Effector CD4-positive, alpha-beta T cell (primary cell): ENCODE measurements around the gene TMEM170B.

Source experiments
- DNase-seq: peaks from one replicate; pipeline ENCODE4 v3.0.0-alpha.2; 2020

TMEM170B gene

GRCh38 chr6:11589261-11589660, 51.7 kb downstream of the TMEM170B start:
- no peak for DNase-seq

DNA sequence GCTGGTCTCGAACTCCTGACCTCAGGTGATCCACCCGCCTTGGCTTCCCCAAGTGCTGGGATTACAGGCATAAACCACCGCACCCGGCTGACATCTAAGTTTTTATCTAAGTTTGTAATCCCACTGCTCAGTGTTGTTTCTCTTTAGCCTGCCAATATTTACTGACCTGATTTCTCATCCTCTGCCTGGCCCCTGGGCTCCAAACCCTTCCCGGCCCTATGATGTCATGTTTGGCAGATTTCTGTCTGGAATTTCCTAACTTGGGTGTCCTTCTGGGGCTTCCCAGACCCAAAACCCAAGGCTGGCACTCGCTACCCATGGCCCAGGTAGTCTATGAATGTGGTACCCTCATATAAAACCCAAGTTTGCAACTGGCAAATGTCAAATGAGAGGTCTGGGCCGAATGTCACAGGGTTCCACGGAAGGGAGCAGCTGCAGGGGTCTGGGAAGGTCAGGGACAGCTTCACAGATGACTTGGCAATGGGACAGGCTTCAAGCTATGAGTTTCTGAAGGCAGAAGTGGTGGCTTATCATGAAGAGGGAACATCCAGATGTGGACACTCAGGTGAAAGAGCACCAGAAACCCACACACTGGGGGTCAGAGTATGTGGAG, 54.9 kb downstream of the TMEM170B start:
- DNase-seq = no peak

DNA sequence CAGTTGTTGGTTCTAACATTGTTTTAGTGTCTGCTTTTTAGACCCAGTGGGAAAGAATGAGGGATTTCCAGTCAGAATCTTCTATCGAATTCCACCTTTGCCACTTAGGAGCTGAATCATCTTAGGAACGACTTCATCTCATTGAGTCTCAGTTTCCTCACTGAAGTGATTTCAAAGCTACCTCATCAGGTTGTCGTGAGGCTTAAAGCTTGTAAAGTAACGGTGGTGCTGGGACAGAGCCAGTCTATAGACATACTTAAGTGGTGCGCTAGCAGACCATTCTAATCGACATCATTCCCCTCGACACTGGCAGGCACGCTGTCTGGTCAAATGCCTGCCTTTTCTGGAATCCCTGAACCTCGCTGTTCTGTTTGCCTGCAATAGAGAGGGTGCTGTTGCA, 55.5 kb downstream of the TMEM170B start:
- no peak for DNase-seq

- DNase-seq = no peak
These were observed 58.4 kb downstream of the TMEM170B start for GRCh38 chr6:11595903-11596302.

DNA sequence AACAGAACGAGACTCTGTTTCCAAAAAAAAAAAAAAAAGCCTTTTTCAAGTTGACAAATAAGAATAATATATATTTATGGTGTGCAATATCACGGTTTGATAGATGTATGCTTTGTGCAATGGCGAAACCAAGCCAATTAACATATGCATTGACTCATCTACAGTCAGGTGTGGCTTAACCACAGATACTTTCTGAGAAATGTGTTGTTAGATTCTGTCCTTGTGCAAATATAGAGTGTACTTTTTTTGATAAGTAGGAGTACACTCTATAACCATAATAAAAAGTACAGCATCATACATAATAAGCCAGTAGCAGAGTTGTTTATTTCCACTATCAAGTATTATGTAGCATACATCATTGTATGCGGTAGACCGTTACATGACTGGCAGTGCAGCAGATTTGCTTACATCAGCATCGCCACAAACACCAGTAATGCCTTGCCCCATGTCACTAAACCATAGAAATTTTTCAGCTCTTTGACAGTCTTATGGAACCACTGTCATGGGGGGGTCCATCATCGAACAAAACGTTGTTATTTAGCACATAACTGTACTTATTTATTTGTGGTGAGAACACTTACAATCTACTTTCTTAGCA, 59.2 kb downstream of the TMEM170B start:
- no peak for DNase-seq

DNA sequence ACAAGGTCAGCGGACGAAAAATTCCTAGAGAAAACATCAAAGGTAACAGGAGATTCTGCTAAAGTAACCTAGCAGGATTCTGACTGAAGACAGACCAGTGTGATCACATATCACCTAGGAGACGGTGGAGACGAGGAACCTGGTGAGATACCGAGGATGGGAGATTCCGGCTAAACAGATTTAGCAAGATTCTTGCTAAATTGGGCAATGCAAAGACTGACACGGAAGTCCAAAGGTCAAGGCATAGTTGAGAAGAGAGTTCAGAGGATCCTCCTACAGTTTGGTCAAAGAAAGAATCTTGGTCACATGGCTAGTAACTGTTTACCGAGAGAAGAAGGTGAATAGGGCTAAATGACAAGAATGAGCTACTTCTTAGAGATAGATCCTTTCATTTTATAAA, 61.1 kb downstream of the TMEM170B start:
- DNase-seq = no peak

DNA sequence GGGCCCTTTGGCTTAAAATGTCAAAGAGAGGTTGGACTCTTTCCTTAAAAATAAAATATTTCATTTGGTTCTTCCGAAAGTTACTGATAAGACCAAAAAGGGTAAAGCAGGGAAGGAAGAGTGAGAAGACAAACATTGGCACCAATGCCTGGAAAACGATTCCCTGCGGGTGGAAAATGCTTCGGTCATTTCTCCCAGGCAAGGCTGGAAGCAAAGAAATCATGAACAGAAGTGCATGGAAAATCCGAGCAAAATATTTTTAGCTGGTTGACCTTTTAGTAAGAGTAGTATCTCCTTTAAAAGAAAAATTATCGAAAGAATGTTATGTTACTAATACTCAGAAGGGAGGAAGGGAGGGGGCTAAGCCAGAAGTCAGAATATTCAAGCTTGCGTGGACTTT, 62.7 kb downstream of the TMEM170B start:
- DNase-seq = no peak

DNA sequence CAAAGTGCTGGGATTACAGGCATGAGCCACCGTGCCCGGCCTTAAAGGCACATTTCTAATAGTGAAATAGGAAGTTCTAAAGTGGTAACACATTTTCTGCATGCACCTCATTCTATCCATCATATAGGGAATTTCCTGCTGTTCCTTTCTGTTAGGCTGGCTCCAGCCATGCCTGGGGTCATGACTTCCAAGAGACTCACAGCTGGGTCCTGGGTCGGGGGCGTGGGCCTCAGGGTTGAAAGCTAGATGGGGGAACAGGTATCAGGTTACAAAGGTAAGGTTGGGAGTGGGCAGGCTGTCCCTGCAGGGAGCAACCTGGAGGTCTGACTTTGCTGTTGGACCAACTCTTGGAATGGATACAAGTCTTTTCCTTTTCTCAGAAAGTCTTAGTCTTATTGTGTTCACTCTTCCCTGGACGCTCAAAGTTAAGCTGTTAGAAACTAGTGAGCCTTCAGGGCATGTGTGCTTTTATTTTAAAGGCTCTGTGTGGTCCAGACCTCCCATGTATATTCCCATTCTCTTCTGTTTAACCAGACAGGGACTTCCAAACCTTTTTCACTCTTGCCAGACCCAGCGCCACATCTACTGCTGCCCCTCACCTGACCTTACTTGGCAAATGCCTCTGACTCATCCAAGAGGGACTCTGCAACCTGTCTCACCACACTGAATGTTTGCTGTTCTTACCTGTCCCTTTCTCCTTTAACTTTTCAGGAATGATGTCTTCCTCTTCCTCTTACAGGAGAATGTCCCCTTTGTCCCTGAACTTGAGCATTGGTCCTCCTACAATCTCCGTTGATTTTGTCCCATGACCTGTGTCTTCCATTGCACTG, 64.4 kb downstream of the TMEM170B start:
- DNase-seq = no peak

DNA sequence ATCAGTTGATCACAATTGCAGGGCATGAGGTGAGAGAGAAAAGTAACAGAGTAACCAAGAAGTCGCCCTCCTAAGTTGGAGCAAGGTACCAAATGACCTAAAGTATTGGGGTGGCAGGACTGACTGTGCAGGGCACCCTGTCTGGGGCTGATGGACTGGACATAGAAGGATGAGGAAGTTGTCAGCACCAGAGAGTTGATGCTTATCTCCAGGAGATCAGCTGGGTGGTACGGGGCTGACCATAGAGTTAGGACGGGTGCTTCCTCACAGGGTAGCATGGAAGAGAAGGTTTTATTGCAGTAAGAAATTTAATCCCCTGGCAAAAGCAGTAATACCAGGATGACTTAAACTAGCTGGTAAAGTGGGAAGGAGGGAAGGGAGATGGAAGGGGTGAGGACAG, 66.7 kb downstream of the TMEM170B start:
- DNase-seq = no peak

GRCh38 chr6:11604836-11605506, 67.4 kb downstream of the TMEM170B start:
- DNase-seq = no peak

GRCh38 chr6:11605507-11605905, 68.0 kb downstream of the TMEM170B start:
- DNase-seq = no peak

- no peak for DNase-seq
These were observed 68.8 kb downstream of the TMEM170B start for GRCh38 chr6:11606332-11606731.

DNA sequence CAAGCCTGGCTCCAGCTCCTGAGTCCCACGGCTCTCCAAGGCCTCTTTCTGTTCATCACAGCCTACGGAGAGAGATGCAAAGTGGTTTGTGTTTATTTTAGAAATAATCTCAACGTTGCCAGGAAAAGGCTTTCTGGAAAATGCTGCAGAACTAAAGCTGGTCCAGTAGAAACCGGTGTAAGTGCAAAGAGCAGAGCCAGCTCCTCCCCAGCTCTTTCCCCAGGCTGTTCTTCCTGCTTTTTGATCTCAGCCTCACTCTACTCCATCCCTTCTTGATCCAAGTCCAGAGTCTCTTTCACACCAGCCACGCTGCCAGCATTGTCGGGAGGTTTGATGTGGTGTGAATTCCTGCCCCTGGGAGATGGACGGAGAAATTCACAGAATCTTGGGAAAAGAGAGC, 69.8 kb downstream of the TMEM170B start:
- no peak for DNase-seq

DNA sequence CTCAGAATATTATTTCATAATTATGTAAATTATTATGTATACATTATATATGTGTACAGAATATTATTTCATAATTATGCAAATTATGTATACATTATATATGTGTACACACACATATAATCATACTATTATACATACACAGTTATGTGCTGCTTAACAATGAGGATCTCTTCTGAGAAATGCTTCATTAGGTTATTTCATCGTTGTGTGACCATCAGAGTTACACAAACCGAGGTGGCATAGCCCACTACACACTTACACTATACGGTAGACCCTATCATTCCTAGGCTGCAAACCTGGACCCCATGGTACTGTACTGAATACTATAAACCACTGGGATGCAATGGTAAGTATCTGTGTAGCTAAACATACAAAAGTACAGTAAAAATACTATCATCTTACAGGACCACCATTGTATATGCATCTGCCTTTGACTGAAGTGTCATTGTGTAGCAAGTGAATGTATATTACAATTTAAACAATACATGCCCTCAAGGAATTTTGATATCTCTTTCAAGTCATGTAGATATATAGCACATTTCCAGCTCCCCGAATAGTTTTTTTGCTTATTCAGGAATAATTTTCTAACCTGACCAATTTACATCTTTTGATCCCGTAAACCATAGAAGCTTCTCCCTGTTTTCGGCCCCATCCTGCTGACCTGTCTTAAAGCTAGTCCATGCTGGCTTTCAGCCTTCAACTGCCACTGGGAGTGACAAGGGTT, 71.2 kb downstream of the TMEM170B start:
- no peak for DNase-seq

GRCh38 chr6:11609324-11610071, 71.9 kb downstream of the TMEM170B start:
- DNase-seq = no peak

DNA sequence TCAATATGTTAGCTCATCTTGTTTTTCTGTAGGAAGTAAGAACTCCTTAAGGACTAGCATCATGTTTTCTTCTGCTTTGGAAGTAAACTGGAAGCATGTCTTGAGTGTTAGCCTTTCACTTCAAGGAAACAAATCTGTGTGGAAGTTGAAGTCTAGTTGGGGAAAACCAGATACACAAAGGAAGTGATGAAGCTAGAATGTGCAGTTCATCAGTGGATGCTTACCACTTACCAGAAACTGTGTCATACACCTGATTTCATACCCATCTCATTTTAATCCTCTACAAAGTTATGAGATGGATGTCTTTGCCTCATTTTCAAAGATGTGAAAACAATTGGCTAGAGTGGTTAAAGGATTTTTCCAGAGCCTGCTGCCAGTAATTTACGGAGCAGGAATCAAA, 75.8 kb downstream of the TMEM170B start:
- no peak for DNase-seq

GRCh38 chr6:11613858-11614257, 76.3 kb downstream of the TMEM170B start:
- DNase-seq = no peak

GRCh38 chr6:11614534-11615213, 77.1 kb downstream of the TMEM170B start:
- DNase-seq = no peak

DNA sequence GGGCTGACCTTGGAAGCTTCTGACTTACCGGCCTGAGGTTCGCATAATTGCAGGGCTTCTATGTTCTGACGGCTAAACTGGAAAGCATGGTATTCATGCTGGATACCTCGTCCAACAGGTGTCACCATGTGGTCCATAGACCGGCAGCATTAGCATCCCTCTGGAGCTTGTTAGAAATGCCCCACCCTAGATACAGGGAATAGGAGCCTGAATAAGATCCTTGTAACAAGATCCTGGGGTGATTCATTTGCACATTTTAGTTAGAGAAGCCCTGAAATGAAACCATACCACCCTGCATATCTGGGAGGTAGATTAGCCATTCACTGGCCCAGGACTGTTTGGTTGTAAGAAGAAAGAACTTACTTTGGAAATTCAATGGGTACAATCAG, 77.7 kb downstream of the TMEM170B start:
- DNase-seq = no peak

DNA sequence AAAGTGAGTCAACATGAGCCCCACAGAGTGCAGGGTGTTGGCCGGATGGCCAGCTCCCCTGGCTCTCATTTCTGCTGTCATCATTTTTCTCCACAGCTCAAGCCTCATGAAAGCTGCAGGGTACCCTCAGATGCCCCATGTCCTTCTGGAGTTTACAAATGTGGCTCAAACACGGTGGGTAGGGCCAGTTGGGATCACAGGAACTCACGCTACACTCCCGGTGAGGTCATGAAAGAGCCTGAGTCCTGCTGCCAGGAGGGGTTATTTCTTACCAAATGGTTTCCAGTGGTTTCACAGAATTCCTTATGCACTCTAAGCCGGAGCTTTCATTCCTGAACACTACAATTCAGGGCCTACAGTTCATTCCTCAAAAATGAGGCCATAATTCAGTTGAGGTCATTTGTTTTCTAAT, 78.7 kb downstream of the TMEM170B start:
- DNase-seq = no peak

GRCh38 chr6:11618533-11618932, 81.0 kb downstream of the TMEM170B start:
- no peak for DNase-seq

GRCh38 chr6:11621119-11621518, 83.6 kb downstream of the TMEM170B start:
- DNase-seq = no peak
